HG03060 (cell line): ENCODE measurements around the gene CD80.

ENCODE experiments used
- ATAC-seq: cut with Tn5 transposase; IDR thresholded peaks from one replicate; pipeline ENCODE4 v1.9.1; 2021; ENCODE audit warnings: low read depth, moderate number of reproducible peaks; ENCODE audit not compliant: unreplicated experiment

CD80 gene

DNA sequence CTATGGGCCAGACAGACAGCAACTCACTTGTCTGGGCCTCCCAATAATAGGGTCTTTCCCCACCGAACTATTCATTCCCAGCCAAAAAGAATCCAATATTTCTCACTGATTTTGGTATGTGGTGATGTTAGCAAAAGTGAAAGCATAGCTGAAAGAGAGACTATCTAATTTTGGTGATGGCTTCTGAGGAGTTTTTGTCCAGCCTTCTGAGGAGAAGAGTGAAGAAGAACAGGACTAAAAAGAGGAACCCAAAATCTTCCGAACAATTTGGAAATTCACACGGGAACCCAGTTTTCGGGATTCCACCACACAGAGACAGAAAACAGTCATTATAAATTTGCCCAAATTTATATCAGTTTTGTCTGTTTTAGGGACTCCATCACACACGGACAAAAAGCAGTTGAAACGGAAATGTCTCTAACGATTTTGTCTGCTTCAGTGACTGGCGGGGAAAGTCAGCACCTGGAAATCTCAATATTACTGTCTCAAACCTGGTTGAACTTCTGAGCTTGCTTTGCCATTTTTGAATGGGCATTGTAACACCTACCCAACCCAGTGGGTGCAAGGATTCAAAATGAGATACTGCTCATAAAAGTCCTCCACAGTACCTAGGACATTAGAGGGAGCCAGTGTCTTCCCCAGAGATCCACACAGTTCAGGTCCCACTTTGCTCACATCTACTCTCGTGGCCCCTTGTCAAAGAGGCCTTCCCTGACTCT lies 9.1 kb downstream of the CD80 start:
- ATAC-seq, result no peak

DNA sequence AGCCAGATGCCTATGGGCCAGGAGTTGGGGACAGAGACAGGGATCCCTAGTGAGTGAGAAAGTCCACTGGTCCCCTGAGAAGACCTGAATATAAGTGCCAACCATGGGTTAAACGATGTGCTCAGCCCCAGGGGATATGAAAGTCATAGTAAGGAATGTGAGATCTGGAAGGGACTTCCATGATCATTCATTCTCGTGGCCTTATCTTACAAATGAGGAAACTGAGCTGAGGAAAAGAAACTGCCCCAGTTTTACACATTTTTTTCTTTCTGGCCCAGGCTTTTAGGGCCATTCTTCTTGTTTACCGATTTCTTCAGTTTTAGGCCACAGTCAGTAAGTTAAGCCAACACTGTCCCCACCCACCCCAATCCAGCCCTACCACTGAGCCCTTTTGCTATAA lies 11.1 kb downstream of the CD80 start:
- ATAC-seq, result no peak

DNA sequence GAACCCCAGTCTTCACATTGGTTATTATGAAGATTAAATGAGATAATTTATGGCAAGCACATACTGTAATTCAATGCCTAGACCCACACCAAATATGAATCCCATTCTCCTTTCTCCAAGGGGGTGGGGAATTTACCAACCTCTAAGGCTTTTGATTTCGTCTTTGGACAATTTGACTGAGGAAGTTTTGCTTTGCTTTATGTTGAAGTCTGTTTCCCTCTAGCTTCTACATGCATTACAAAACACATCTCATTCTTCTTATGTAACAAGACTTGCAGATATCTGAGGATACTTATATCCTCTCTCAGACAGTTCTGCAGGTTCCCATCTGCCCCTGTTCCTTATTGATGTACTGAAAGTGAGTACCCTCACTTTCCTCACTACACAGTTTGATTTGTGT lies 12.2 kb downstream of the CD80 start:
- ATAC-seq, result no peak

DNA sequence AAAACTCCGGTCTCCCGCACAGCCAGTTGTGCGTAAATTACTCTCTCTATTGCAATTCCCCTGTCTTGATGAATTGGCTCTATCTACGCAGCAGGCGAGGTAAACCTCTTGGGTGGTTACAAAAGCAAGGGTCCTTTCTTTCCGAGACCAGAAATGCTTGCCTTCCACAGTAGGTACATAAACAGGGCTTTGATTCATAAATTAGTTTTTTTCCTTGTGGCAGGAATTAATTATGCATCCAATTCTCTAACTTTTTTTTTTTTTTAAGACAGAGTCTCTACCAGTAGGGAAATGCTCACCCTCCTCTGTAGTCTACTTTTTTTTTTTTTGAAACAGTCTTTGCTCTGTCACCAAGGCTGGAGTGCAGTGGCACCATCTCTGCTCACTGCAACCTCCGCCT lies 16.3 kb downstream of the CD80 start:
- no peak for ATAC-seq

DNA sequence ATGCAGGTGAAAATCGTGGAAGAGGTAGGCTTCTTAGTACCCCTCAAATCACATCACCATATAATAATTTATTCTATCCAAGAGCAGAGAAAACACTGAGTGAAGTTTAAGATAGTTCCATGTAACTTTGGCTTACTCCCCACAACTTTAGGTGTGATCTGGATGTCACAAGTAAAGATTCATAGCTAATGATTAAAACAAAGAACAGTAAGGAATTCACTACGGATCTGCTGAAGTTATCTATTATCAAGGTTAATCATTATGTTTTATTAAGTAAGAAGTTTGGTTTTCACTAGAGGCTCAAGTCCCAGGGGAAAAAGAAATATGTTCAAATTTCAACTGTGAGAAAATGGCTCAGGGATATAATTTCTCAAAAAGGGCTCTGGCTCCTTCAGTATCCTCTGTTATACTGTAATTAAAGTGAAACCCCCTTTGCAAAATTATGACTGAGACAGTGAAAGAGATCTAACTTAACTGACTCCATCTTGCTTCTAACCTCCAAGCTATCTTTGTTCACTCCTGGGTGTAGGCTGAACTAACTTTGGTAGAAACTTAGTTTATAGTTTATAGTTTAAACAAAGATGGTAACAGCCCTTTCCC lies 17.1 kb downstream of the CD80 start:
- no peak for ATAC-seq

DNA sequence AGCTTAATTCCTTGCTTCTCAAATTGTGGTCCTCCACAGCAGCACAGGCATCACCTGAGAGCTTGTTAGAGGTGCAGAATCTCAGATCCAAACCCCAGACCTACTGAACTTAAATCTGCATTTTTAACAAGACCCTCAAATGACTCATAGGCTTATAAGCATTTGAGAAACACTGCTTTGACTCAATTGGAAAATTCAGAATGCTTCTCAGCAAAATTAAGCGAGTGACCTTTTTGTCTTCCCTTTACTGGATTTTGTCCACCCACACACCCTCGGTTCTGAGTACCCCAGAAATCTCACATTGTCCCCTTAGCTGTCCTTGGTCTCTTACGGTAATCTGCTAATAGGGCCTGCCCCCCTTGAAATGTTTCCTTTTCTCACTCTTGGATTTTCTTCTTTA lies 17.9 kb downstream of the CD80 start:
- no peak for ATAC-seq

DNA sequence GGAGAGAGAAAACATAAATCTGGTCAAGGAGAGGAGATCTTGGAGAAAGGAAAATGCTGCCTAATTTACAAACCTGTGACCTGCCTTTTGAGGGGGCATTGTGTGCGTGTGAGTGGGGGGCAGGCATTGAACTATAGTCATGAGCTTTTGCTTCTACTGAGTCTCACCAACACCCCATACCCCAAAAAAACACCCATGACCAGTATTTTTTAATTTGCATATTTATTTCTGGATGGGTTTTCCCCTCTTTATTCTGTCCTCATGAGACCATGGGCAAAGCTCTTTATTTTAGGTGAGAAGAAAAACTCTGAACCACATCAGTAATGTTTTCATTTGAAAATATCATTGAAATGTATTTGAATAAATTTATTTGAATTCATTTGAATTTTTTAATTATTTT lies 20.6 kb downstream of the CD80 start:
- no peak for ATAC-seq

DNA sequence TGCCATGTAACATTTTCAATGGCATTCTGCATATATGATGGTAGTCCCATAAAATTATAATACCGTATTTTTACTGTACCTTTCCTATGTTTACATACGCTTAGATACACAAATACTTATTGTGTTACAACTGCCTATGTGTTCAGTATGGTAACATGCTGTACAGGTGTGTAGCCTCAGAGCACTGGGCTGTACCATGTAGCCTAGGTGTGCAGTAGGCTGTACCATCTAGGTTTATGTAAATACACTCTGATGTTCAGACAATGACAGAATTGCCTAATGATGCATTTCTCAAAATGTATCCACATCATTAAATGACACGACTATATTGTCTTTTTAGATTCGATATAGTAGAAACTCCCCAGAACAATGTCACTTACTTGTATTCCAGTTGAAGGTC lies 22.7 kb downstream of the CD80 start:
- ATAC-seq, result no peak

DNA sequence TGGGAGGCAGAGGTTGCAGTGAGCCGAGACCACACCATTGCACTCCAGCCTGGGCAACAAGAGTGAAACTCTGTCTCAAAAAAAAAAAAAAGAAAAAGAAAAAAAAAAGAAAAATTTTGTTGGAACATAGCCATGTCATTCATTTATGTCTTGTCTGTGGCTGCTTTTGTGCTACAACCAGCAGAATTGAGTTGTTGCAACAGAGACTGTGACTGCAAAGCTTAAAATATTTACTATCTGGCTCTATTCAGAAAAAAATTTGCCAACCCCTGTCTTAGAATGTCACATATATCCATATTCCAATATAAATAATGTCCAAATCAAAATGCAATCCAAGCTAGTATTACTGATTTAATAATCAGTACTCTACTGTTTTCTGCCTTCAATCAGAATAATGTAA lies 25.1 kb downstream of the CD80 start:
- ATAC-seq, result no peak

DNA sequence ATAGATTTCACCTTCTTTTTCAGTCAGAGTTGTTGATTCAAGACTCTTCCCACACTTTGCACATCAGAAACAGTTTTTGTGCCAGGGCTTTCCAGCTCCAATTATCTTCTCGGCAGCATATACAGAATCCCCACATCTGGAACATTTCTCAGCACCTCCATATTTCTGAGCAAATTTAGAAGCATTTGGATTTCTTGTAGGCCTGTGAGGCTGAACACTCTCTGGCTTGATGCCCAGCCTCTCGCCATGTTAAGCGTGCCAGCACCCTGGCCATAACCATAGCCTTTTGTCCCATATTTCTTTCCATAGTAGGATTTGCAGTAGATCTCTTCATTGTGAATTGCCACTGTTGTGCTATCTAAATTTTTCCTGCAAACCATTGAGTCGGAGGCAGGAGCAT lies 28.3 kb downstream of the CD80 start:
- ATAC-seq, result no peak

DNA sequence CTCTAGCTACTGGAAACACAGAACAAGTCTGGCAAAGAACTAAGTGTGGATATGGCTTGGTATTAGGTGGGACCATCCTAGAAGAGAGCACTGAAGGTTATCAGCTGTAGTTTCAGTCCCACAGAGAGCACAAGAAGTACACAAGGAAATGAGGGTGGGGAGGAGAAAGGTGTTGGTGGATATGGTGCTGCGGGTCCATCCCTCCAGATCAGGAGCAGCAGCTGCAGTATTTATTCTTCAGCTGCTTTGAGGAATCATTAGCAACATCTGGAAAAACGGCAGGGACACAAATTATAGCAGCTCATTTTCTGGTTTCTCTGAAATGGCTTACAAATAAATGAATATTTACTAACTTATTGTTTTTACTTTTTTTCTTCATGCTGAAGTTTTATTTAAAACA lies 29.0 kb downstream of the CD80 start:
- ATAC-seq, result no peak

DNA sequence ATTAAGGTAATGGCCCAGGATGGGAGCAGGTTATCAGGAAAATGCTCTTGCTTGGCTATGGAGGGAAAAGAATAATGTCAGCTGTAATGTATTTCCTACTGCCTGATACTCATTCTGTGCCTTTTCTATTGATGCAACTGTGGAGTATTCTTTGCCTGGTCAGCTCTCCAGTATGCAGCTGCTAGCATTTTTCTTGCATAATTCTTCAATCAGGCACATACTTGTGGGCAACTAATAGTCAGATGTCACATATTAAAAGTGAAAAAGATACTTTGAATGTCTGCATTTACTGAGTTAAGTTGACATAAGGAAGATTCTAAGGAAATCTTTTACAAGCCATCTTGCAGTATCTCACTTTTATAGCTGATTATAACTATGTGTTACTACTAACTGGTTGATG lies 29.5 kb downstream of the CD80 start:
- no peak for ATAC-seq

DNA sequence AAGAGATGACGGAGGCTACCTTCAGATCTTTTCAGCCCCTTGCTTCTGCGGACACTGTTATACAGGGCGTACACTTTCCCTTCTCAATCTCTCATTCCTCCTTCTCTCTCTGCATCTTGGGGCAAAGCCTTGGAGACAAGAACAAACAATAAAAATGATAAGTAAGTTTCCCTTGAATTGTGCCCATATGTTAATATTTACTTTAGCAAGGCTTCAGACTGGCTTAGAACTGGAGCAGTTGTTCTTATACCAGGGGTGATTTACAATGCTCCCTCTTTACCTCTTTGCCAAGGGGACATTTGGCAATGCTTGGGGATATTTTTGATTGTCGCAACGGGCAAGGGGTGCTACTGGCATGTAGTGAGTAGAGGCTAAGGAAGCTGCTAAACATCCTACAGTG lies 31.7 kb downstream of the CD80 start:
- ATAC-seq, result no peak

DNA sequence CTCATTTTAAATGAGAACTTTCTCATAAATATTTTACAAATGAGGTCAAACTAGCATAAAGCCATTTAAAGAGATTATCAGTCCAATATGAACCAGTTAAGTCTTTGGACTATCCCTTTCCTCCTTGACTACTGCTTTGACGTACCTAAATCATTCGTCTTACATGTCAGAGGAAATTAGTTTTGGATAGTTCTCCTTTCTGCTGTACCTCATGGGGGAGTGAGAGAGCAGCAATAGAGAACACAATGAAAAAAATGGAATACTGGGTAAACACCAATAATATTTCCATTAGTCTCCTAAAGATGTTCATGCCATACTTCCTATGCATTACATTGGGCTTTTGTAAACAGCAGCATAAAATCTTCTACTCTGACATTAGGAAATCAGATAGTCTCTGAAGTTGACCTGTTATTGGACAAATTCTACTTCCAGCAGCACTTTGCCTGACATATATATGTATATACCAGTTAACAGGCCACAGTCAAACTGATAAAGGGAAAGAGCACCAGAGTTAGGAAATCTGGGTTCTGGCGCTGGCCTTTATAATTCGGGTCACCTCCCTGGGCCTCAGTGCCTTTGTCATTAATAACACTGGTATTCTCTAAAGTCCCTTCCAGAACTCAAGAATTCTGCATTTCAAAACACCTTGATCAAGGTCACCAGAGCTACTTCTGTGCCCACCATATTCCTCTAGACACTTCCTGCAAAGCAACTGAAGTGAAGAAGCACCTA lies 34.3 kb downstream of the CD80 start:
- ATAC-seq, result no peak

DNA sequence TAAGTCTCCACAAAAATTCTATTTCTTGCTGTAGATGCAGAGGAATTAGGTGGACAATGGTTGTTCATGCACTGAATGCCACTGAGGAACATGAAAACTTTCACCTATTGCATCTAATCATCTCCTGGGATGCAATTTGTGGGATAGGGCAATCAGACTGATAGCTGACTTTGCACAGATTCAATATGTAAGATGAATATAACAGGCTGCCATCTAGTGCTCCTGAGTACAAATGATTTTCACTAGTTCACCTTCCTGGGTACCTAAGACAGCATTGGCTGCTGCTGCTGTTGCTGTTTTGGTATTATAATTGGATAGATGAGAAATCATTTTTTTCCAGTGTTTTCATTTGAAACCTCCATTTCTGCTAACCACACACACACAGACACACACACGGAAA lies 41.4 kb downstream of the CD80 start:
- ATAC-seq, result no peak

DNA sequence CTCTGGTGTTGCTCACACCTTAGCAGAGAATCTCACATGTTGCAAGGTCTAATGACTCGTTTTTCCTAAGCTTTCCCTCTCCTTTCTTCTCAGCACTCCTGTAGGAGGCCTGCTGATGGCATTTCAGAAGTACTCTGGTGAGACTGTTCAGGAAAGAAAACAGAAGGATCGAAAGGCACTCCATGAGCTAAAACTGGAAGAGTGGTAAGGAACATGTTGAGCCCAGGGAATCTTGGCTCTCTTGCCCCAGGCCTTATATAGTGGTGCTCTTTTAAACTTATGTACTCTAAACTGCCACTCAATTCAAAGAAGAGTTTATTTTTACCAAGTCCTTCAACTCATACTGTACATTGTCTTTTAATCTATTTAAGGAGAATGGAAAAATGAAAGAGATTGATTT lies 42.3 kb downstream of the CD80 start:
- no peak for ATAC-seq

DNA sequence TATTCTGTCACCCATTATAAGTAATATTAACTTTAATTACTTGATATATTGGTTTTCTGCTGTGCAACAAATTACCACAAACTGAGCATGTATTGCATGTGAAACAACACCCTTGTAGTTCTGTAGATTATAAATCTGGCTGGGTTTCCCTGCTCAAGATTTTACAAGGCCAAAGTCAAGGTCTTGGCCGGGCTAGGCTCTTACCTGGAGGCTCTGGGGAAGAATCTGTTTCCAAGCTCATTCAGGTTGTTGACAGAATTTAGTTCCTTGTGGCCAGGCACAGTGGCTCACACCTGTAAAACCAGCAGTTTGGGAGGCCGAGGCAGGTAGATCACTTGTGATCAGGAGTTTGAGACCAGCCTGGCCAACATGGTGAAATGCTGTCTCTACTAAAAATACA lies 44.8 kb downstream of the CD80 start:
- ATAC-seq, result no peak

DNA sequence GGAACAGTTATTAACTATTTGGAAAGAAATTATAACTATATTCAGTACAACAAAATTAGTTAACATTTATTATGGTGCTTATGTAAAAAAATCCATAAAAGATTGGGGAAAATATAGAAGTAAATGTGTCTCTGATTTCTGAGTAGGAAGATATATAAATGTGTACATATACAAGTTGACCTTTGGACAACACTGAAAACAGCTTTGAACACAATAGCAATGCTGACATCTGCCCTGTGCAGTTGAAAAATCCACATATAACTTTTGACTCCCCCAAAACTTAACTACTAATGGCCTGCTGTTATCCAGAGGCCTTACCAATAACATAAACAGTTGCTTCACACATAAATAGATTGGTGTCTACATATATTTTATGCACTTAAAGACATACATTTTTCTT lies 48.7 kb downstream of the CD80 start:
- no peak for ATAC-seq

DNA sequence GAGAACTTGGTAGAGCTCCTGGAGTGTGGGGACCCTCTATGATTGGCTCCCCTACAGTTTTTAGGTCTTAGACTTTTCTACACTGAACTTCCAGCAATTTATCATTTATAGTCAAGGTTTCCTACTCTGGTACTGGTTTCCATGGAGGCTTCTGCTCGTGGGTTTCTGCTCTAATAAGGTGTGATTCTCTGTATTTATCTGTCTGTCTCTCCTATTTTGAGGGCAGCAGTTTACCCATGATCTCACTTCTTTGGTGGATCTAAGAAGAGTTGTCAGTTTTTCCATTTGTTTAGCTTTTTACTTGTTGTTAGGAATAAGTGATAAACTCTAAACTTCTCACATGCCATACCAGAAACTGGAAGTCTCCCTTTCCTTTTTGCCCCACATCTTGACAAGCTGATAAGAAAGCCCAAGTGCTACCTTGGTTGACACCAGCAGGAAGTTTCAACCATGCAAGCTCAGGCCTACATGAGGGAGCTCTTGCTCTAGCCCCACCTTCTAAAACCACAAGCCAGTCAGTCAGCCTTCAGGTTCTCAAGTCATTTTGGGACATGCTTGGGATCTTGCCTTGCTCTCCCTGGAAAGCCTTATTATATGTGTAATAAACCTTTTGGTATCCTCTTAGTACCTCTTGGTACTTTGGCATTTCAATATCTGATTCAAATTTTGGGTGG lies 51.1 kb downstream of the CD80 start:
- ATAC-seq, result no peak

DNA sequence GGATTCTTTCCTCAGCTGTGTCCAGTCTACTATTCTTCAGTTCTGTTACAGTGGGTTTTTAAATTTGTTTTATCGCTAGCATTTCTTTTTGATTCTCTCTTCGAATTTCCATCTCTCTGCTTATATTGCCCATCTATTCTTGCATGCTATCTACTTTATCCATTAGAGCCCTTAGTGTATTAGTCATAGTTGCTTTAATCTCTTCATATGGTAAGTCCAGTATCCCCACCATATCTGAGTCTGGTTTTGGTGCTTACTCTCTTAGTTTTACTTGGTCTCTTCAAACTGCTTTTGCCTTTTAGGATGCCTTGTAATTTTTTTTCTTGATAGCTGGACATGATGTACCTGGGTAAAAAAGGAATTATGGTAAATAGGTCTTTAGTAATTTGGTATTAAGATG lies 52.0 kb downstream of the CD80 start:
- no peak for ATAC-seq

DNA sequence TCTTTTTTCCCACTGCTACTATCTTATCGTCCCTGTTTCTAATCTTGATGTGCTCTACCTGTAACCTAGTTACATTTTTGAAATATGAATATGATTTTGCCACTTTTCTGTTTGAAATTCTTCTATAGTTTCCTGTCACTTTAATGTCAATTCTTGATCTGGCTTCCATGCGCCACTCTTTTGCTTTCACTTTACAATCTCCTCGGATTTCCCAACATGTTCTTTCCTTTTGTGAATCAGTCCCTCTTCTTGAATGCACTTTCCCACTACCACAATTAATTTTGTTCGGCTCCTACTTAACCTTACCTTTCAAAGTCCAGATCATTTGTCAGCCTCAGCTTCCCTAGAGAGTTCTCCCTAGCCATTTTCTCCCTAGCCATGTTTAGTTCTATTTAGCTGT lies 52.8 kb downstream of the CD80 start:
- no peak for ATAC-seq

DNA sequence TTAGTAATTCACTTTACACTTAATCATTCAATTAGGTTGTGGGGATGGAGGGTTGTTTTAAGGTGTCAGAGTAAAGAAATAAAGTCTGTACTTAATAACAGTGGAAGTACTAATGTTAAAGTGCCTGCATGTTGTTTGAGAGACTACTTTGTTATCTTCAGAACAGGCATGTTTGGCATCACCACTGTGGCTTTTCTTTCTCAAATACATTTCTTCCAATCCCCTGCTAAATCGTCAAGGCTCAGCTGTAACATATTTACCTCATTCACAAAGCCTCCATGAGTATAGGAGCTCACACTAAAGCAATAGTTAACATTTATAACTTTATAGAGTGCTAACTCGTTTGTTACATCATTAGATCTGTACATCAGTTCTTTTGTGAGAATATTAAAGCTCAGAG lies 58.5 kb downstream of the CD80 start:
- ATAC-seq, result no peak
